Right lobe of liver (tissue), 4 donors: ENCODE measurements around the gene C19orf85.

Experiments
- POLR2A ChIP-seq: fragments of 450-650 bp; IDR thresholded peaks from one replicate; pipeline ENCODE4 v1.6.1; 2017; ENCODE audit warnings: antibody characterized with exemption, mild to moderate bottlenecking
- TF ChIP-seq, protein P1 (sequence below), 4 donors: fragments of 200-600 bp in 3 of 4; fragments of 450-650 bp in 1 of 4; IDR thresholded peaks; one replicate each; pipeline versions ENCODE4 v1.5.1 to v1.8.0; 2016 to 2022; ENCODE audit warnings: antibody characterized with exemption in 4 of 4, mild to moderate bottlenecking in 2 of 4
- donor health status: DM: no; HTN: no; CAD: no.
- donor health status: DM: no; HTN: no; CAD: no.
- donor health status: DM: no; HTN: yes; CAD: no.

DNA sequence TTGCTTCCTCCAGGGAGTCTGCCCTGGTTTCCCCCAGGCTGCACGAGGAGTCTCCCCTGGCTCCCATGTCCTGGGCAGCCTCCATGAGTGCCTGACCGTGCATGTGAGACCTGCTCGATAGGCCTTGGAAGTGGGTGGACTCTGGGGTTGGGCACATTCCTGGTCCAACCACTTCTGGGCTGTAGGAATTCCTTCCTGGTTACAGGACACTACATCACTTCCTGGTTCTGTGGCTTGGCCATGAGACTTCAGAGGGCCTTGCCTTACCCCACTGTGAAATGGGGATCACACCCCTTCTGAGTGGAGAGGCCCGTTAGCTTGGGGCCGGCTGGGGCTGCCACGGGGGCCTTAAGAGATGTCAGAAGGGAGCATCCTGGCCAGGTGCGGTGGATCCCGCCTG, 7.9 kb upstream of the C19orf85 start:
- TF ChIP-seq, protein P1, sequence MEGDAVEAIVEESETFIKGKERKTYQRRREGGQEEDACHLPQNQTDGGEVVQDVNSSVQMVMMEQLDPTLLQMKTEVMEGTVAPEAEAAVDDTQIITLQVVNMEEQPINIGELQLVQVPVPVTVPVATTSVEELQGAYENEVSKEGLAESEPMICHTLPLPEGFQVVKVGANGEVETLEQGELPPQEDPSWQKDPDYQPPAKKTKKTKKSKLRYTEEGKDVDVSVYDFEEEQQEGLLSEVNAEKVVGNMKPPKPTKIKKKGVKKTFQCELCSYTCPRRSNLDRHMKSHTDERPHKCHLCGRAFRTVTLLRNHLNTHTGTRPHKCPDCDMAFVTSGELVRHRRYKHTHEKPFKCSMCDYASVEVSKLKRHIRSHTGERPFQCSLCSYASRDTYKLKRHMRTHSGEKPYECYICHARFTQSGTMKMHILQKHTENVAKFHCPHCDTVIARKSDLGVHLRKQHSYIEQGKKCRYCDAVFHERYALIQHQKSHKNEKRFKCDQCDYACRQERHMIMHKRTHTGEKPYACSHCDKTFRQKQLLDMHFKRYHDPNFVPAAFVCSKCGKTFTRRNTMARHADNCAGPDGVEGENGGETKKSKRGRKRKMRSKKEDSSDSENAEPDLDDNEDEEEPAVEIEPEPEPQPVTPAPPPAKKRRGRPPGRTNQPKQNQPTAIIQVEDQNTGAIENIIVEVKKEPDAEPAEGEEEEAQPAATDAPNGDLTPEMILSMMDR (IDR thresholded peaks at IDR 0.05) = no peak
- no peak for TF ChIP-seq POLR2A
